Liver (tissue), 9 donors: Measurements from ENCODE around the gene PLEKHA5. TPM values are rescaled to one million over a fixed set of nuclear protein-coding genes. Genes with fewer than 3 reads are reported as not detected.

Experiments used
- DNase-seq: peaks from one replicate; pipeline ENCODE4 v3.0.0-alpha.2; 2017; ENCODE audit warnings: low spot score
- H3K27ac ChIP-seq, 2 donors: one replicate each; pipeline ENCODE4 v1.7.0; 2013; ENCODE audit warnings: inconsistent platforms in 2 of 2, low read length in 2 of 2, control low read depth in 1 of 2, low read depth in 1 of 2, mild to moderate bottlenecking in 1 of 2
- H3K27me3 ChIP-seq, 4 donors: one replicate each; pipeline versions ENCODE4 v1.6.1 to v1.7.0; 2013; ENCODE audit warnings: low read length in 3 of 4, inconsistent platforms in 1 of 4, mild to moderate bottlenecking in 1 of 4, moderate library complexity in 1 of 4; ENCODE audit not compliant: control insufficient read depth in 4 of 4, insufficient read depth in 4 of 4
- H3K36me3 ChIP-seq, 4 donors: one replicate each; pipeline versions ENCODE4 v1.6.1 to v1.7.0; 2013; ENCODE audit warnings: low read length in 3 of 4, mild to moderate bottlenecking in 3 of 4, low read depth in 1 of 4, moderate library complexity in 1 of 4; ENCODE audit not compliant: control insufficient read depth in 4 of 4, insufficient read depth in 3 of 4
- H3K4me1 ChIP-seq, 4 donors: one replicate each; pipeline versions ENCODE4 v1.6.1 to v1.7.0; 2013; ENCODE audit warnings: low read length in 3 of 4, mild to moderate bottlenecking in 3 of 4, moderate library complexity in 1 of 4; ENCODE audit not compliant: control insufficient read depth in 4 of 4, insufficient read depth in 4 of 4
- H3K4me3 ChIP-seq, 3 donors: one replicate each; pipeline versions ENCODE4 v1.6.1 to v1.7.0; 2013; ENCODE audit warnings: low read length in 3 of 3, control low read depth in 1 of 3, low read depth in 1 of 3, mild to moderate bottlenecking in 1 of 3
- H3K9ac ChIP-seq, 2 donors: one replicate each; pipeline ENCODE4 v1.7.0; 2013; ENCODE audit warnings: low read length in 2 of 2, mild to moderate bottlenecking in 2 of 2, moderate library complexity in 2 of 2, control low read depth in 1 of 2, low read depth in 1 of 2
- H3K9me3 ChIP-seq, 4 donors: one replicate each; pipeline versions ENCODE4 v1.6.1 to v1.7.0; 2013; ENCODE audit warnings: low read length in 3 of 4; ENCODE audit not compliant: control insufficient read depth in 4 of 4
- ATF3 ChIP-seq: IDR thresholded peaks from 2 replicates; pipeline ENCODE4 v1.6.1; 2016; ENCODE audit warnings: antibody characterized with exemption
- CTCF ChIP-seq: fragments of 150-350 bp; IDR thresholded peaks from 2 replicates; pipeline ENCODE4 v1.5.1; 2017; ENCODE audit warnings: improper control_type of control experiment, low read depth, low read length; ENCODE audit not compliant: missing input control
- FOXA1 ChIP-seq: IDR thresholded peaks from 2 replicates; pipeline ENCODE4 v1.6.1; 2016; ENCODE audit warnings: antibody characterized with exemption
- FOXA2 ChIP-seq: IDR thresholded peaks from 2 replicates; pipeline ENCODE4 v1.6.1; 2016; ENCODE audit warnings: antibody characterized with exemption
- GABPA ChIP-seq, 2 donors: IDR thresholded peaks in 1 of 2; conservative IDR thresholded peaks in 1 of 2; 2 replicates each; pipeline ENCODE4 v1.6.1; 2016; ENCODE audit warnings: antibody characterized with exemption in 2 of 2, mild to moderate bottlenecking in 1 of 2, moderate library complexity in 1 of 2
- HNF4A ChIP-seq, 2 donors: conservative IDR thresholded peaks; 2 replicates each; pipeline ENCODE4 v1.6.1; 2016; ENCODE audit warnings: antibody characterized with exemption in 2 of 2, mild to moderate bottlenecking in 2 of 2
- HNF4G ChIP-seq: IDR thresholded peaks from 2 replicates; pipeline ENCODE4 v1.6.1; 2016; ENCODE audit warnings: antibody characterized with exemption
- JUND ChIP-seq, 2 donors: IDR thresholded peaks; 2 replicates each; pipeline ENCODE4 v1.6.1; 2016; ENCODE audit warnings: antibody characterized with exemption in 2 of 2
- NR2F2 ChIP-seq: IDR thresholded peaks from 2 replicates; pipeline ENCODE4 v1.6.1; 2016; ENCODE audit warnings: antibody characterized with exemption
- REST ChIP-seq: IDR thresholded peaks from 2 replicates; pipeline ENCODE4 v1.6.1; 2016; ENCODE audit warnings: antibody characterized with exemption, mild to moderate bottlenecking
- SP1 ChIP-seq: IDR thresholded peaks from 2 replicates; pipeline ENCODE4 v1.6.1; 2018; ENCODE audit warnings: antibody characterized with exemption, mild to moderate bottlenecking
- TAF1 ChIP-seq: conservative IDR thresholded peaks from 2 replicates; pipeline ENCODE4 v1.6.1; 2016; ENCODE audit warnings: antibody characterized with exemption, mild to moderate bottlenecking
- YY1 ChIP-seq: IDR thresholded peaks from 2 replicates; pipeline ENCODE4 v1.6.1; 2016; ENCODE audit warnings: antibody characterized with exemption, mild to moderate bottlenecking
- WGBS: extraction: QIAGEN DNeasy Blood & Tissue Kit; methylation state at CpG from one replicate; pipeline ENCODE4 v1.1.7; 2013; 5-methylcytosine and 5-hydroxymethylcytosine counted together
- polyA plus RNA-seq, 2 donors: library from polyadenylated mRNA; stranded (reverse) in 1 of 2; unstranded in 1 of 2; fragments of 200-250 nt in 1 of 2; fragments of >200 nt in 1 of 2; fragmentation: Nextera tagmentation in 1 of 2; extraction: Ambion mirVana in 1 of 2; gene quantifications; one replicate each; pipeline versions ENCODE4 v1.2.1 to v1.2.3, GENCODE V29; 2013 to 2015
- total RNA-seq, 2 donors: library from RNA; depleted of rRNA; stranded (reverse); fragments of >200 nt; gene quantifications; one replicate each; pipeline ENCODE4 v1.2.3, GENCODE V29; 2014
- donor health status: healthy.
- donor health status: healthy.
- donor health status: healthy.
- donor health status: healthy.
- donor health status: healthy.

PLEKHA5 gene
- total and polyA plus RNA-seq, 4 donors = 4.6 to 25.5 (median 16.8) TPM

- H3K27ac ChIP-seq = no peak overlapping the region
- whole genome bisulfite sequencing = 43% methylated on average over 2 of the region's 2 CpGs
Measured at GRCh38 chr12:19154686-19155085, 25.2 kb downstream of the PLEKHA5 start.

GRCh38 chr12:19155981-19156734 lies 26.6 kb downstream of the PLEKHA5 start:
- no peak overlapping the region for H3K27ac ChIP-seq
- H3K4me1 ChIP-seq = peaks cover 0 to 14% (median 10%) of the 10 kb centered on the region in 4 donors
- WGBS = 74% methylated on average over 5 of the region's 5 CpGs
- H3K36me3 ChIP-seq = no peaks in the 10 kb centered on the region
- no peak overlapping the region for H3K9ac ChIP-seq
- no peaks in the 10 kb centered on the region for H3K9me3 ChIP-seq
- no peak overlapping the region for H3K4me3 ChIP-seq
- H3K27me3 ChIP-seq = no peaks in the 10 kb centered on the region
- DNase-seq = no peak
- TF ChIP-seq YY1 (no peak), ATF3 (no peak), SP1 (no peak), NR2F2 (no peak), REST (no peak), CTCF (no peak), GABPA (IDR thresholded peaks at IDR 0.05 in 1 of 2, conservative IDR thresholded peaks at IDR 0.05 in 1 of 2) (no peak), FOXA1 (no peak)

More at GRCh38 chr12:19154686-19155085, 25.2 kb downstream of the PLEKHA5 start:
- no peak for DNase-seq
- Histone ChIP-seq H3K4me1 (peaks cover 0 to 14% (median 8%) of the 10 kb centered on the region in 4 donors), H3K9ac (no peak overlapping the region), H3K4me3 (no peak overlapping the region), H3K27me3 (no peaks in the 10 kb centered on the region), H3K9me3 (no peaks in the 10 kb centered on the region), H3K36me3 (peaks cover 0 to under 1% (median 0%) of the 10 kb centered on the region in 4 donors)
- TF ChIP-seq FOXA2 (no peak), HNF4G (no peak), REST (no peak), JUND (IDR thresholded peaks at IDR 0.05) (no peak), HNF4A (conservative IDR thresholded peaks at IDR 0.05) (no peak), CTCF (no peak), YY1 (no peak), TAF1 (no peak), GABPA (IDR thresholded peaks at IDR 0.05 in 1 of 2, conservative IDR thresholded peaks at IDR 0.05 in 1 of 2) (no peak)
